Bronchial epithelial cell (primary cell): Measurements from ENCODE around the gene ZFAND2A. TPM values are rescaled to one million over a fixed set of nuclear protein-coding genes. Genes with fewer than 3 reads are reported as not detected.
"Not testable (repeated sequence)": the region's sequence is repeated elsewhere in the genome, so short reads cannot be mapped to it uniquely, and the experiment has no call there.

Experiments used
- DNase-seq: peaks from one replicate; pipeline ENCODE4 v3.0.0-alpha.2; 2010; ENCODE audit warnings: low read depth
- FAIRE-seq: peaks from 2 replicates; lab custom pipeline; 2011; peaks lifted over from hg19 to GRCh38; lab: Jason Lieb, UNC
- H3K27me3 ChIP-seq: 2 replicates; pipeline ENCODE4 v1.5.1; 2011; ENCODE audit warnings: low read length; ENCODE audit not compliant: control insufficient read depth, insufficient read depth
- H3K36me3 ChIP-seq: 2 replicates; pipeline ENCODE4 v1.5.1; 2011; ENCODE audit warnings: low read length; ENCODE audit not compliant: control insufficient read depth, insufficient read depth
- H3K4me3 ChIP-seq: 2 replicates; pipeline ENCODE4 v1.5.1; 2011; ENCODE audit warnings: mild to moderate bottlenecking, low read depth, low read length, control low read depth
- CTCF ChIP-seq: IDR thresholded peaks from 2 replicates; pipeline ENCODE4 v1.5.1; 2011; ENCODE audit warnings: mild to moderate bottlenecking, moderate library complexity, low read length, control low read depth, inconsistent platforms; ENCODE audit not compliant: insufficient read depth, severe bottlenecking
- total RNA-seq: library from RNA; depleted of rRNA; stranded (reverse); fragments of >200 nt; gene quantifications from 2 replicates; pipeline ENCODE4 v1.2.1, GENCODE V29; 2014

Gene ZFAND2A
- total RNA-seq: 53.4 and 63.1 TPM in 2 replicates

- no peaks in the 10 kb centered on the region for H3K27me3 ChIP-seq
- no peak for TF ChIP-seq CTCF
- peaks cover 10% of the 10 kb centered on the region for H3K36me3 ChIP-seq
- FAIRE-seq: no peak
- H3K4me3 ChIP-seq: peak within 1 kb of the TSS; percentile 99
- peak; percentile 88 for DNase-seq
Measured at GRCh38 chr7:1159891-1160669, at the start of gene ZFAND2A. Gene ZFAND2A, minus strand, starts transcription at chr7:1160196. Its CDS starts 1,984 bp downstream, at chr7:1158212.

- no peak for FAIRE-seq
- no peak overlapping the region for H3K4me3 ChIP-seq
- H3K27me3 ChIP-seq: peaks cover 13% of the 10 kb centered on the region
- no peak for TF ChIP-seq CTCF
- no peak for DNase-seq
- H3K36me3 ChIP-seq: no peaks in the 10 kb centered on the region
Measured at GRCh38 chr7:1209097-1209496, 49.1 kb upstream of the ZFAND2A start.

- FAIRE-seq: not testable (repeated sequence)
Measured at GRCh38 chr7:1205742-1206141, 45.7 kb upstream of the ZFAND2A start.

GRCh38 chr7:1204460-1205140, 44.6 kb upstream of the ZFAND2A start:
- H3K4me3 ChIP-seq: no peak overlapping the region
- TF ChIP-seq CTCF: no peak
- DNase-seq (no peak), FAIRE-seq (no peak)
- peaks cover 10% of the 10 kb centered on the region for H3K27me3 ChIP-seq
- H3K36me3 ChIP-seq: no peaks in the 10 kb centered on the region

More at GRCh38 chr7:1205742-1206141, 45.7 kb upstream of the ZFAND2A start:
- H3K36me3 ChIP-seq, H3K27me3 ChIP-seq, H3K4me3 ChIP-seq, DNase-seq: not testable (repeated sequence)

- H3K4me3 ChIP-seq, H3K27me3 ChIP-seq, DNase-seq, FAIRE-seq, H3K36me3 ChIP-seq: not testable (repeated sequence)
Measured at GRCh38 chr7:1202914-1203313, 42.9 kb upstream of the ZFAND2A start.

GRCh38 chr7:1201916-1202315, 41.9 kb upstream of the ZFAND2A start:
- DNase-seq (no peak), FAIRE-seq (no peak)
- TF ChIP-seq CTCF: no peak
- no peaks in the 10 kb centered on the region for H3K36me3 ChIP-seq
- peaks cover 4% of the 10 kb centered on the region for H3K27me3 ChIP-seq
- H3K4me3 ChIP-seq: no peak overlapping the region
